GM12865 (cell line): ENCODE measurements around the gene LMAN1L.

ENCODE experiments used
- DNase-seq: peaks from one replicate; pipeline ENCODE4 v3.0.0; 2010; ENCODE audit warnings: low read depth
- H3K4me3 ChIP-seq: 2 replicates; pipeline ENCODE4 v1.5.1; 2011; ENCODE audit warnings: mild to moderate bottlenecking, low read depth, low read length, control low read depth
- CTCF ChIP-seq: IDR thresholded peaks from 2 replicates; pipeline ENCODE4 v1.5.1; 2011; ENCODE audit warnings: low read length, control low read depth, low read depth, inconsistent platforms; ENCODE audit not compliant: insufficient read depth; ENCODE audit errors: missing control alignments

Gene LMAN1L

GRCh38 chr15:74795966-74796625, 16.5 kb upstream of the LMAN1L start:
- no peak for DNase-seq
- TF ChIP-seq CTCF: no peak
- no peak overlapping the region for H3K4me3 ChIP-seq

- H3K4me3 ChIP-seq: no peak overlapping the region
- peak; percentile 76 for DNase-seq
- TF ChIP-seq CTCF: peak; percentile 17
These were observed 14.0 kb upstream of the LMAN1L start for GRCh38 chr15:74798388-74799254.

GRCh38 chr15:74799255-74799855, 13.3 kb upstream of the LMAN1L start:
- no peak for TF ChIP-seq CTCF
- DNase-seq: peak; percentile 52
- H3K4me3 ChIP-seq: no peak overlapping the region

- TF ChIP-seq CTCF: peak; percentile 99
- H3K4me3 ChIP-seq: no peak overlapping the region
- DNase-seq: peak; percentile 90
These were observed 12.6 kb upstream of the LMAN1L start for GRCh38 chr15:74799856-74800558.

GRCh38 chr15:74800559-74801094, 12.0 kb upstream of the LMAN1L start:
- no peak overlapping the region for H3K4me3 ChIP-seq
- DNase-seq: no peak
- TF ChIP-seq CTCF: no peak

GRCh38 chr15:74801311-74801997, 11.2 kb upstream of the LMAN1L start:
- no peak for DNase-seq
- no peak overlapping the region for H3K4me3 ChIP-seq
- TF ChIP-seq CTCF: no peak
